ENCODE data around the gene GATA5. TPM values are rescaled to one million over a fixed set of nuclear protein-coding genes. Genes with fewer than 3 reads are reported as not detected.
"Not testable (repeated sequence)": the region's sequence is repeated elsewhere in the genome, so short reads cannot be mapped to it uniquely, and the experiment has no call there.

The GATA5 gene
- total and polyA plus RNA-seq, 8 donors, result 3.1 to 16.4 (median 9.3) TPM; not detected in 1

DNA sequence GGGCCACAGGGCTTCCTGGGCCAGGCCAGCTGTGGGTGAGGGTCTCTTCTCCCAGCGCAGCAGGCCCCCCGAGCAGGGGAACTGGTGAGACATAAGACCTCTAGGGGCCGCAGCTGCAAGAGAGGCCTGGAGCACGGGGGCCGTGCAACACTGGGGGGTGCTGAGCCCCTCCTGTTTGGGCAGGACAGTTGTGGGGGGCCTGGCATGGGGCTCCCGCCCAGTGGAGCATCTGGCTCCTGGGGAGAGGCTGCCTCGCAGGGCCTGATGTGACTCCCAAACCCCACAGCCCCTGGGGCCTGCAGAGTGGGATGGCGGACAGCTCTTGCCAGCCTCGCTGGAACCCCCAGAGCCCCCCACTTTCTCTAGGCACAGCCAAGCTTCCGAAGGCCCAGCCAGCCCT, 16.9 kb upstream of the GATA5 start:
- Histone ChIP-seq H3K4me1 (peaks cover 29 to 66% (median 56%) of the 10 kb centered on the region in 4 donors), H3K4me3 (no peak overlapping the region), H3K27ac (no peak overlapping the region), H3K27me3 (peaks cover 0 to 45% (median 2%) of the 10 kb centered on the region in 3 donors), H3K9me3 (no peaks in the 10 kb centered on the region), H3K36me3 (no peaks in the 10 kb centered on the region)
- DNase-seq, result no peak
- WGBS, 5 donors, result 86 to 100% (median 89%) methylated on average over 1 to 10 of the region's 10 CpGs
- intact Hi-C loops (cut with DNase I; ENCODE audit: low total_unique reads), result loop anchor here (10.0 kb wide), 1 partner anchor 292 kb away; no protein-coding TSS in a partner anchor
- TF ChIP-seq POLR2AphosphoS5 (IDR thresholded peaks at IDR 0.05) (no peak), EP300 (IDR thresholded peaks at IDR 0.05) (no peak), POLR2A (IDR thresholded peaks at IDR 0.05) (no peak)
- TF ChIP-seq, protein P1, sequence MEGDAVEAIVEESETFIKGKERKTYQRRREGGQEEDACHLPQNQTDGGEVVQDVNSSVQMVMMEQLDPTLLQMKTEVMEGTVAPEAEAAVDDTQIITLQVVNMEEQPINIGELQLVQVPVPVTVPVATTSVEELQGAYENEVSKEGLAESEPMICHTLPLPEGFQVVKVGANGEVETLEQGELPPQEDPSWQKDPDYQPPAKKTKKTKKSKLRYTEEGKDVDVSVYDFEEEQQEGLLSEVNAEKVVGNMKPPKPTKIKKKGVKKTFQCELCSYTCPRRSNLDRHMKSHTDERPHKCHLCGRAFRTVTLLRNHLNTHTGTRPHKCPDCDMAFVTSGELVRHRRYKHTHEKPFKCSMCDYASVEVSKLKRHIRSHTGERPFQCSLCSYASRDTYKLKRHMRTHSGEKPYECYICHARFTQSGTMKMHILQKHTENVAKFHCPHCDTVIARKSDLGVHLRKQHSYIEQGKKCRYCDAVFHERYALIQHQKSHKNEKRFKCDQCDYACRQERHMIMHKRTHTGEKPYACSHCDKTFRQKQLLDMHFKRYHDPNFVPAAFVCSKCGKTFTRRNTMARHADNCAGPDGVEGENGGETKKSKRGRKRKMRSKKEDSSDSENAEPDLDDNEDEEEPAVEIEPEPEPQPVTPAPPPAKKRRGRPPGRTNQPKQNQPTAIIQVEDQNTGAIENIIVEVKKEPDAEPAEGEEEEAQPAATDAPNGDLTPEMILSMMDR (IDR thresholded peaks at IDR 0.05), result no peak

DNA sequence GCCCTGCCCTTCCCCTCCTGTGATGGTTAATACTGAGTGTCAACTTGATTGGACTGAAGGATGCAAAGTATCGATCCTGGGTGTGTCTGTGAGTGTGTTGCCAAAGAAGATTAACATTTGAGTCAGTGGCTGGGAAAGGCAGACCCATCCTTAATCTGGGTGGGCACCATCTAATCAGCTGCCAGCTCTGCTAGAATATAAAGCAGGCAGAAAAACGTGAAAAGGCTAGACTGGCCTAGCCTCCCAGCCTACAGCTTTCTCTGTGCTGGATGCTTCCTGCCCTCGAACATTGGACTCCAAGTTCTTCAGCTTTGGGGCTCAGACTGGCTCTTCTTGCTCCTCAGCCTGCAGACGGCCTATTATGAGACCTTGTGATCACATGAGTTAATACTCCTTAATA, 15.0 kb upstream of the GATA5 start:
- 70 to 82% (median 75%) methylated on average over 4 of the region's 4 CpGs for WGBS, 5 donors
- not testable (repeated sequence) for H3K27ac ChIP-seq
- intact Hi-C loops (cut with DNase I; ENCODE audit: low total_unique reads), result loop anchor here (10.0 kb wide), 1 partner anchor 294 kb away; no protein-coding TSS in a partner anchor

DNA sequence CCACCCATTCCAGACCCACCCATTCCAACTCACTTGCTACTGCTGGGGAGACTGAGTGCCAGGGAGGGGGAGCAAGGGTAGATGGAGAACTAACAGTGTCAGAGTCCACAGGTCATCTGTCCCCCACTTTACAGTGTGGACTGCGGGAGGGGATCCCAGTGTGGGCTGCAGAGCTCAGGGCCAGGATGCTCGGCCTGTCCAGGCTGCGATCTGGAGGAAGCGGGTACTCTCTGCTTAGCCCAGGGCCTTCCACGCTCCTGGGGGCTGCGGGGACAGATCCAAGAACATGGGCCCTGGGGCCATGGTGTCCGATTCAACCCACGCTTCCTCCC, 14.1 kb upstream of the GATA5 start:
- 79 to 94% (median 90%) methylated on average over 8 of the region's 8 CpGs for WGBS, 5 donors
- Histone ChIP-seq H3K4me3 (no peak overlapping the region), H3K4me1 (peaks cover 43 to 72% (median 62%) of the 10 kb centered on the region in 4 donors), H3K9me3 (no peaks in the 10 kb centered on the region), H3K27ac (peak overlapping the region in 1 of 5 donors; percentile 59), H3K36me3 (no peaks in the 10 kb centered on the region), H3K27me3 (peaks cover 0 to 53% (median 12%) of the 10 kb centered on the region in 3 donors)
- DNase-seq, result no peak
- TF ChIP-seq POLR2AphosphoS5 (IDR thresholded peaks at IDR 0.05) (no peak), EP300 (IDR thresholded peaks at IDR 0.05) (no peak), POLR2A (IDR thresholded peaks at IDR 0.05) (no peak)
- TF ChIP-seq, protein P1 (IDR thresholded peaks at IDR 0.05), result no peak
- intact Hi-C loops (cut with DNase I; ENCODE audit: low total_unique reads), result loop anchor here (10.0 kb wide), 1 partner anchor 295 kb away; no protein-coding TSS in a partner anchor

More for the DNA sequence above, 15.0 kb upstream of the GATA5 start:
- H3K4me1 ChIP-seq, result peaks cover 40 to 72% (median 62%) of the 10 kb centered on the region in 4 donors
- not testable (repeated sequence) for H3K9me3 ChIP-seq, DNase-seq, H3K4me3 ChIP-seq, H3K36me3 ChIP-seq
- H3K27me3 ChIP-seq, result peaks cover 0 to 48% (median 5%) of the 10 kb centered on the region in 3 donors

DNA sequence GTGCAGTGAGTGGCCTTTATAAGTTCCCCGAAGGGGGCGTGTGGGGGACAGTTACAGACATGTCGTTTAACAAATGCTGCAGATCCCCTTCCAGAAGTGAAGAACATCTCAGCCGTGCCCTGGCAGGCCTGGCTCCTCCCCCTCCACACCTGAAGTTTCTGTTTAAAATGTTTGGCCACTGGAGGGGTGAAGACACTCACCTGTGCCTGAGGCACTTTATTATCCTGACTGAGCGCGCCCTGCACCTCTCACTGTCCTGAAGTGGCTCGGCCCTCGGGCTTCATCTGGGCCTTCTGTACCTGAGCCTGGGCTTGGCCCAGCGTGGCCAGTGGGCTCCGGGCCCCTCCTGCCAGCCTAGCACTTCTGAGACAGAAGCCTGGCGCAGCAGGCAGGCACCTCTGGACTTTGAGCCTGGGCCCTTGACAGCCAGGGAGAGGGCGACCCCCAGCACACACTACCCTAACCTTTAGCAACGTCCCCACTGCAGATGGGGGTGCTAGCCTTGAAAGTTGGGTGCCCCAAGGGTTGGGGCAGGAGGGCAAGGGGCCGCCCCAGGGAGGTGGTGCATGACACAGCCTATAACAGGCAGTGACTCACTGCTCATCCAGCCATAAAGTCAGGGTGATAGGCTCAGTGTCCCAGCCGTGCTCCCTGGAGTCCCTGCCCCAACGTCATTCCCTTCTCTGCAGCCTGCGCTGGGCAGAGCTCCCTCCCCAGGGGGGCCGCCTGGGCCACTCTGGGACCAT, 13.6 kb upstream of the GATA5 start:
- DNase-seq, result peak in 1 of 2 donors; percentile 64
- Histone ChIP-seq H3K4me3 (no peak overlapping the region), H3K9me3 (no peaks in the 10 kb centered on the region), H3K27ac (peak overlapping the region; percentile 22 to 60 (median 56)), H3K36me3 (no peaks in the 10 kb centered on the region), H3K27me3 (peaks cover 0 to 58% (median 16%) of the 10 kb centered on the region in 3 donors), H3K4me1 (peaks cover 48 to 72% (median 62%) of the 10 kb centered on the region in 4 donors)
- TF ChIP-seq POLR2A (IDR thresholded peaks at IDR 0.05) (no peak), EP300 (IDR thresholded peaks at IDR 0.05) (no peak), POLR2AphosphoS5 (IDR thresholded peaks at IDR 0.05) (no peak)
- TF ChIP-seq, protein P1 (IDR thresholded peaks at IDR 0.05), result no peak
- WGBS, 5 donors, result 37 to 68% (median 44%) methylated on average over 14 to 18 of the region's 18 CpGs
- intact Hi-C loops (cut with DNase I; ENCODE audit: low total_unique reads), result no loop called here

GRCh38 chr20:62488470-62488869, 12.7 kb upstream of the GATA5 start:
- intact Hi-C loops (cut with DNase I; ENCODE audit: low total_unique reads), result no loop called here
- Histone ChIP-seq H3K36me3 (no peaks in the 10 kb centered on the region), H3K4me3 (no peak overlapping the region), H3K4me1 (peaks cover 46 to 78% (median 62%) of the 10 kb centered on the region in 4 donors), H3K27me3 (peaks cover 0 to 67% (median 20%) of the 10 kb centered on the region in 3 donors), H3K9me3 (no peaks in the 10 kb centered on the region), H3K27ac (peak overlapping the region in 2 of 5 donors; percentile 76 to 77)
- no peak for TF ChIP-seq POLR2A (IDR thresholded peaks at IDR 0.05)
- TF ChIP-seq, protein P1 (IDR thresholded peaks at IDR 0.05), result no peak
- TF ChIP-seq POLR2AphosphoS5 (IDR thresholded peaks at IDR 0.05), result no peak
- 84 to 90% (median 88%) methylated on average over 3 of the region's 3 CpGs for WGBS, 5 donors
- no peak for DNase-seq

Data from stomach (tissue), 9 donors.